Activated T-cell treated with anti-CD3 and anti-CD28 coated beads for 24 hours (primary cell): ENCODE data around the gene LHFPL5.
A peak's percentile ranks its signal among the peaks of the same experiment; 100 is the strongest.

ENCODE experiments used
- DNase-seq: peaks from one replicate; pipeline ENCODE4 v3.0.0-alpha.2; 2020; ENCODE audit warnings: low read depth

The LHFPL5 gene

DNA sequence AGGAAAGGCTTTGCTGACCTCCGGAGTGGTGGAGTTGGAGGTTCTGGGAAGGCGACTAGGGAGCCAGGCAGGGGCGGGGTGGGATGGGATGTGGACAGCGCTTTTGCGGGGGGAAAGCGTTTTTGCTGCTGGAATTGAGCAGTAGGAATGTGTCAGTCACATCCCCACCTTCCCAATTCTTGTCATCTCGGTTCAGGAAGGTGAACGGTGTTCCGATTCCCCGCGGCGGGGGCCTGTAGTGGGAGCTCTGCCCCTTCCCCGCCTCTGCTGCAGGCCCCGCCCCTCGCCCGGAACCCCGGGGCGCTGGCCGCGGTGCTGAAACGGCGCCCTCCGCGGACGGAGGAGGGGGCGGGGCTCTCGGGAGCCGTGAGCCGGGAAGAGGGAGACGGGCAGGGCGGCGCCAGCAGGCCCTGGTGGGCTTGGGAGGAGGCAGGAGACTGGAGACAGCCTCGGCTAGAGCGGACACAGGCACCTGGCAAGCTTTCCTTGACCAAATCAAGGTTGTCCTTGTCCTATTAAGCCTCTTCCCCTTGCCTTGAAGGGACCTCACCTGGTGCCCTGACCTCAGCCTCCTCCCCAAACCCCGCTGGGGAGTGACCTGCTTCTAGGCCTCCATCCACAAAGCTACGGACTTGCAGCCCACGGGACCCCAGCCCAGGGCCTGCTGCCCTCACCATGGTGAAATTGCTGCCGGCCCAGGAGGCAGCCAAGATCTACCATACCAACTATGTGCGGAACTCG lies at the start of gene LHFPL5:
LHFPL5 (plus strand) TSS at position 357 of the 741 bp plus-strand sequence; CDS start at position 676, 319 bp downstream.
- peak; percentile 20 for DNase-seq

DNA sequence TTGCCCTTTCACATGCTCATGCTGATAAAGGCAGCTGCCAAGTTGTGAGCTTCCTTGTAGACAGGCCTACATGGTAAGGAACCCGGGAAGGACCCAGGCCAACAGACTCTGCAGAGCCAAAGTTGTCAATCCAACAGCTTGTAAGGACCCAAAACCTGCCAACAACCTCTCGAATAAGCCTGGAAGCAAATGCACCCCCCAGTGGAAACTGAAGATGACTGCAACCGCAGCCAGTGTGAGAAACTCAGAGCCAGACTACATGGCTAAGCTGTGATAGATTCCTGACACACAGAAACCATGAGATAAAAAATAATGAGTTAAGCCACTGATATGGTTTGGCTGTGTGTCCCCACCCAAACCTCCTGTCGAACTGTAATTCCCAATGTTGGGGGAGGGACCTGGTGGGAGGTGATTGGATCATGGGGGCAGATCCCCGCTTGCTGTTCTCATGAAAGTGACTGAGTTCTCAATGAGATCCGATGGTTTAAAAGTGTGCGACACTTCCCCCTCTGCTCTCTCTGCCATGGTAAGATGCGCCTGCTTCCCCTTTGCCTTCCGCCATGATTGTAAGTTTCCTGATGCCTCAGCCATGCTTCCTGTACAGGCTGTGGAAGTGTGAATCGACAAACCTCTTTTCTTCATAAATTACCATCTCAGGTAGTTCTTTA lies 47.6 kb upstream of the LHFPL5 start:
- DNase-seq = no peak

GRCh38 chr6:35759426-35759825 lies 45.7 kb upstream of the LHFPL5 start:
- DNase-seq = no peak

- no peak for DNase-seq
Measured at GRCh38 chr6:35765739-35766138, 39.4 kb upstream of the LHFPL5 start.

DNA sequence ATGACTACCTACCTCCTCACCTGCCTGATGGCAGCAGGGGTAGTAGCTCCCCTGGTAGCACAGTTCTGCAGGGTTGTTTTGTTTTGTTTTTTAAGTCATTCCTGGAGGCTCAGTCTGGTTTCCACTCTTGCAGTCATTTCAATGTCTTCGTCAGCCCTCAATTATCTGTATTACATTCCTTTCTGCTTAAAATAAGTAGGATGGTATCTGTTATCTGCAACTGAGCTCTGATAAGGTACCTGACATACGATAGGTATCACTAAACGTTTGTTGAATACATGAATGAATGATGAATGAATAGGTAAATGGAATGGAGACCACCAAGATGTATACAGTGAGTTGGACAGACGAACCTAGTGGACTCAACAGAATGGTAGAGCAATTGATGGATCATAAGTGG lies 35.9 kb upstream of the LHFPL5 start:
- DNase-seq = no peak

DNA sequence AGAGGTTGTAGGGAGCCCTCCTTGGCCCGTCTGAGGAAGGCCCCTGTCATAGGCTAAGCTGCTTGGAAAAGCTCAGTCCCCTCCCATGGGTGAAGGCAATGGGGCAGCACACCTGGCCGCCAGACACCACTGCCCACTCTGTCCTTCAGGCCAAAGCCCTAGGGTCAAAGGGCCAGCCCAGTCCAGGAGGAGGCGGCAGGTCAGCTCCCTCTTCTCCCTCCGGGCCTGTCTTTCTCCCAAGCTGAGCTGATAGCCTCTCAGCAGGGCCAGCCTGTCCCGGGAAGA lies 33.9 kb upstream of the LHFPL5 start:
- no peak for DNase-seq

GRCh38 chr6:35774116-35774794 lies 30.9 kb upstream of the LHFPL5 start:
- DNase-seq = no peak

GRCh38 chr6:35775031-35775430 lies 30.1 kb upstream of the LHFPL5 start:
- DNase-seq = no peak

GRCh38 chr6:35776364-35777215 lies 28.6 kb upstream of the LHFPL5 start, which contains the start of gene CLPSL2:
CLPSL2 (plus strand) TSS chr6:35776598; CDS start chr6:35776619, 21 bp downstream.
- DNase-seq = no peak

DNA sequence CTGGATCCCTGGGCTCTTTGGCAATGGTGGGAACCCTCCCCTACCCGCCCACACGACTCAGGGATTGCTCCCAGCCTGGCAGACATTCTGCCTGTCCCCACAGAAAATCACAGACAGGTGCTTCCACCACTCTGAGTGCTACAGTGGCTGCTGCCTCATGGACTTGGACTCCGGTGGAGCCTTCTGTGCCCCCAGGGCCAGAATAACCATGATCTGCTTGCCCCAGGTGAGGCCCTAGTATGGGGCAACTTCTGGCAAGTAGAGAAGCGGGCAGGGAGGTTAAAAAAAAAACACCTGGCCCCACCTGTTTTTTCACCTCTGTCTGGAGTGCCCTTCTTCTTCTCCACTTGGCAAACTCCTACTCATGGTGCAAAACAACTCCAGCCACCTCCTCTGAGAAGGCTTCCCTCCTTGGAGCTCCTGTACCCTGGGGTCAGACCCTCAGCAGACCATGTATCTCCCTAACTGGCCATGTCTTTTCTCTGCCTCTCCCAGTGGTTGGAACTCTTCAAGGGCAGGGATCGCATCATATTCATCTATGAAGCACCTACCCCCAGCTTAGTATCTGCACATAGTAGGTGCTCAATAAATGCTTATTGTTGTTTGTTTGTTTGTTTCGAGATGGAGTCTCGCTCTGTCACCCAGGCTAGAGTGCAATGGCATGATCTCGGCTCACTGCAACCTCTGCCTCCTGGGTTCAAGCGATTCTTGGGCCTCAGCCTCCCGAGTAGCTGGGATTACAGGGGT lies 27.6 kb upstream of the LHFPL5 start:
- DNase-seq = no peak

- DNase-seq = no peak
Measured at GRCh38 chr6:35778437-35778836, 26.7 kb upstream of the LHFPL5 start.

GRCh38 chr6:35780719-35781118 lies 24.4 kb upstream of the LHFPL5 start, which contains the start of gene CLPSL1:
CLPSL1 (plus strand) TSS chr6:35781019; CDS start chr6:35781111, 92 bp downstream.
- no peak for DNase-seq

DNA sequence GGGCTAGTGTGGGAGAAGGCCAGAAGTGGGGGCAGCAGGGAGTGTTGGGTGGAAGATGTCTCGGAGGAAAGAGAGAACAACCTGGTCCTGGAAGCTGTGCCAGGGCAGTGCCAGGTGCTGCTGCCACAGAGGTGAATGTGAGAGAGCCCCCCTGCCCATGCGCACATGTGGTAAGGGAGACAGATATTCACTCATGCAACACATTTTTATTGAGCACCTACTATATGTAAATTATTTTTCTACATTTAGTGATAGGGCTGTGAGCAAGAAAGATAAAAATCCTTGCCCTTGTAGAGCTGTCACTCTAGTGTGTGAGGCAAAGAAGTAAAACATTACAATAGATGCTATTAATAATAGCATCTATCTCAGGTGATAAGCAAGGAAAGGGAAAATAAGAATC lies 23.9 kb upstream of the LHFPL5 start:
- no peak for DNase-seq

GRCh38 chr6:35782424-35782823 lies 22.7 kb upstream of the LHFPL5 start:
- DNase-seq = no peak

DNA sequence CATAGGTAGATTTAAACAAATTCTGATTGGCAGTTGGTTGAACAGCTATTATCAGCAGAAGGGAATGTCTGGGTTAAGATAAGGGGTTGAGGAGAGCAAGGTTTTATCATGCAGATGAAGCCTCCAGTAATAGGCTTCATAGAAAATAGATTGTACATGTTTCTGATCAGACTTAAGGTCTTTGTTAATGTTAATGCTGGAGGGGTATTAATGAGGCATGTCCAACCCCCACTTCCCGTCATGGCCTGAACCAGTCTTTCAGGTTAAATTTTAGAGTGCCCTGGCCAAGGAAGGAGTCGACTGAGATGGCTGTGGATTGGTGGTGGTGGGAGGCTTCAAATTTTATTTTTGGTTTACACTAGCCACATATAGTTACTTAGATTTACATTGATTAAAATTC lies 21.0 kb upstream of the LHFPL5 start:
- no peak for DNase-seq

DNA sequence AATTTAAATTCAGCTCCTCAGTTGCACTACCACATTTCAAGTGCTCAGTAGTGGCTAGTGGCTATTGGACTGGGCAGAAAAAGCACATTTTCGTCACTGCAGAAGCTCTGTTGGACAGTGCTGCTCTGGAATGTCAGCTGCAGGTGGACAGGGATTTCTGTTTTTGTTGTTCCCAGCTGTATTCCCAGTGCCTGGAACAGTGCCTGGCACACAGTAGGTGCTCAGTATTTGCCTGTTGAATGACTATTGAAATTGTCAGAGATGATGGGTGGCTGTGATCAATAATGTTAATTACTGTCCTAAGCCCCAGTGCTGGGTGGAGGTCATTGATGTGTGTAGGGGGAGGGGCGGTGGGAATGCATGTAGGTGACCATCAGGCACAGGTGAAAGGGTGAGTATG lies 18.9 kb upstream of the LHFPL5 start:
- DNase-seq = no peak

GRCh38 chr6:35786810-35787209 lies 18.3 kb upstream of the LHFPL5 start:
- DNase-seq = no peak

GRCh38 chr6:35787266-35788218 lies 17.6 kb upstream of the LHFPL5 start:
- DNase-seq = no peak

- no peak for DNase-seq
Measured at GRCh38 chr6:35788423-35788982, 16.6 kb upstream of the LHFPL5 start.

- DNase-seq = no peak
Measured at GRCh38 chr6:35790683-35791082, 14.5 kb upstream of the LHFPL5 start.
